ENCODE measurements around the gene PSMD8.
"Not testable (repeated sequence)": the region's sequence is repeated elsewhere in the genome, so short reads cannot be mapped to it uniquely, and the experiment has no call there.

Gene PSMD8

DNA sequence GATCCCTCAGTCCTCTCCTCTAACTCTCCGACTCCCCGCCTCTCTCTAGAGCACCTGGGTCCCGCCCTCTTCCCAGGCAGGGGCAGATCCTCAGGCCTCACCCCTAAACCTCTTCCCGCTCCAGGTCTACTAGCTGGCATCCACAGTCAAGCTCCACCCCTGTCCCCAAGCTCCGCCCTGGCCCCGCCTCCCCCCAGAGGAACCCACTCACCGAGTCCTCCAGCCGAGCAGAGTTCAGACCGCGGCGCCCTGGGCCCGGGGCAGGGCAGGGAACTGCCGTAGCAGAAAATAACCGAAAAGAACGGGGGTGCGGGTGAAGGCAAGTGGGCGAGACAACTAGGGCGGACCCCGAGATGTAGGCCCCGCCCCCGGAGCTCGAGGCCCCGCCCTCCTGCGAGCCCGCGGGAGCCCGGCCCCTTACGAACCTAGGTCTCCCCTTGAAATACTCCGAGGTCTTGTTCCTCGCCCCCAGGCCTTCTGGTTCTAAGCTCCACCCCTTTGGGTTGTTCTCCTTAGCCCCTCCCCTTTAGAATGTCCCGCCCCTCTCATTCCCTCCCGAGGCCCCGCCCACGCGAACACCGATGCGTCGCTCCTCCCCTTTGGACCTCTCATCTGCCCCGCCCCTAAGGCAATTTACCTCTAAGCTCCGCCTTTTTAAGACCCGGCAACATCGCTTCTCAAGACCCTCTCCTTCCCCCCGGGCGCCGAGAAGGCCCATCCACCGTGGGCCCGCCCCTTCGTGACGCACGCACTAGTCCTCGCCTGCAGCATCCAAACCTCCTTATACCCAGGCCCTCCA is 13.4 kb downstream of the PSMD8 start, which contains the start of gene GGN:
TSS of gene GGN (minus strand) at position 485 of the 799 bp plus-strand sequence. CDS start 773 bp downstream, outside the sequence.
- peak; percentile 94 for DNase-seq

DNA sequence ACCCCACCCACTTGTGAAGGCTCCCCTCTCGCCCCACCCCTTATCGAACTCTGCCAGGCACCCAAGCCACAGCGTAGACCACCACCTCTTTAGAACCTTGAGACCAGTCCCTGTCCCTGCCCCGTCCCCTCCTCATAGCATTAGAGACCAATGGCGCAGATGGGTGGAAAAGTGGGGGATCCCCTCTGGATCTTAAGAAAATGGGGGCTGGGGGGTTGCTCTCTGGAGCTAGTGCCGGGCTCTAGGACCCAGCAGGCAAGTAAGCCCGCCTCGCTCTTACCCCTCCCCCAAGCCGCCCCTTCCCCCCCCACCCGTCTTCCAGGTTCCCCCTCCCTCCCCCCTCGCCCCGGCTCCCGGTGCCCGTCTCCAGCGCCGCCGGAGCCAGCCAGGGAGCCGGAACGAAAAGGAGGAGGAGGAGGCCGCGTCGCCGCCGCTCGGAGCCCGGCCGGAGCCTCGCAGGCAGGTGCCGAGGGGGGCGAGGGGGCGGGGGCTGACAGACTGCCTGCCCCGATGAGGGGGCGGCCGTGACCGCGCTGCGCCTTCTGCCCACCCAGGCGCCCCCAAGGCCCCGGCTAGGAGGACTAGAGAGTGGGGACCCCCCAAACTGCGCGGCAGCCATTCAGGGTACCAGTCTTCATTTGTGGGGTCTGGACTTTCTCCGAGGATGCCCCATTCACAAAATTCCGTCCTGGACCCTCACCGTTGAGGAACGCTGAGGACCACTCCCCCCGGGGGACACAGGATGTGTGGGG is 14.2 kb downstream of the PSMD8 start, which contains the start of gene SPRED3:
TSS of gene SPRED3 (plus strand) at position 349 of the 752 bp plus-strand sequence. CDS start 1,606 bp downstream, outside the sequence.
- DNase-seq = peak; percentile 52

DNA sequence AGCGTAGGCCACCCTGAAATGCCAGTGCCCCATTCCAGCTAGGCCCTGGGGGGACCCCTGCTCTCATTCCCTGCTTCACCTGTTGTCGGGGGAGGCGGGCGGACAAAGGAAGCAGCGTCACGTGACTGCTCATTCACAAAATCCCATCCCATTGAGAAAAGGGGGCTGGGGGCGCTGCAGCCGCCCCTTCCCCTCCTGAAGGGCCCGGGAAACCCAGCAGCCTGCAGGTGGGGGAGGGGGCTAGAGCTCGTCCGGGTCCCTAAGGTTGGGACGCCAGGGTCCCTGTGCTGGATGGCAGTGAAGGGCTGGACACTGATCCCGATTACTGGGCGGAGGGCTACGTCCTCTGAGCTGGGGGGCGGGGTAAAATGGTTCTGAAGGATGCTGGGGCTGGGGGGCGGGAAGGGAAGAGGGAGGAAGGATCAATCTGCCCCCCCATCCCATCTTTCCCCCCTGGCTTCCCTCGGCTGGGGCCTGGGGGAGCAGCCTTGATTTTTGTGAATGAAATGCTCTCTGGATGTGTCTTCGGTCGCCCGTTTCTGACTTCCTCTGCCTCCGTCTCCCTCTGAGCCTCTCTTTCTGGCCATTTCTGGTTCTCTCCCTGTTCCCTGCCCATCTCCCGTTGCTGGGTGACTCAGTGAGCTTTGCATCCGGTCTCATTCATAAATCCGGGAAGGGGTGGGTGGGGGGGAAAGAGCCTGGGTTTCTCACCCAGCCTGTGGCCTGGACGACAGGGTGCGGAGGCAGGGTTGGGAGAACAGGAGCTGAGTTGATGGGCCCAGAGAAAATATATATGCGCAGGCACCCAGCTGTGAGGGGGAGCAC is 14.9 kb downstream of the PSMD8 start:
- peak; percentile 22 for DNase-seq

DNA sequence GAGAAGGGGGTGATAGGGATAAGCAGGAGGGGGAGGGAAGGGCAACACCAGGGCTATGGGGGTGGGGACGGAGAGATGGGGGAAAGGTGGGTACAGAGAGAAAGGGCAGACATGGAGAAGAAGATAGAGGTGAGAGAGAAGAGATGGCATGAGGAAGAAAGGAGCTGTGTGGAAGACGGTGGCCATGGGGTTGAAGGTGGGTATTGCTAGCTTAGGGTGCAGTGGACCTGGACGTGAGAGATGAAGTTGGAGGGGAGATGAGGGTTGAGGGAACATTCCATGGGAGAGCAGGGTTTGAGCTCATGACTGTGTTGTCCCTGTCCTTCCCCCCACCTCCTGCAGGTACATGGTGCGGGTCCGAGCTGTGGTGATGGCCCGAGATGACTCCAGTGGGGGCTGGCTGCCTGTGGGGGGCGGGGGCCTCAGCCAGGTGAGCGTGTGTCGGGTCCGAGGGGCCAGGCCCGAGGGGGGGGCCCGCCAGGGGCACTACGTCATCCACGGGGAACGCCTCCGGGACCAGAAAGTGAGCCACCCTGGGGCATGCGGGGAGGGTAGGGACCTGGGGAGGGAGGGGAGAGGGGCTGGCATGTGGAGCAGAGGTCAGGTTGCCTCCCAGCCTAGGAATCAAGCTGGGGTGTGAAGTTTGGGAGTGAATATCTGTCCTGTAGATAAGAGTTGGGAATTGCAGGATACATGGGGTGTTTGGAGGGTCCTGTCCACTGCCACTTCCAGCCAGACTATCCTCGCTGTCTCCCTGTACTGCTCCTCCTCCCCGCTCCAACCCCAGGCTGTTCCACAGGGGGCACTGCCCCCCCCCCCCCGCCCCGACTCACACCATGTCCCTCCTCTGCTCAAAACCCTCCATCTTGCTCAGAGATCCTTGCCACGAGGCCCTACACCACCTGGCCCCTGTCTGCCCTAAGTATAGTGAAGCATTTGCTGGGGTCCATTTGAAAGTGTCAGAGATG is 15.9 kb downstream of the PSMD8 start:
- DNase-seq = no peak

DNA sequence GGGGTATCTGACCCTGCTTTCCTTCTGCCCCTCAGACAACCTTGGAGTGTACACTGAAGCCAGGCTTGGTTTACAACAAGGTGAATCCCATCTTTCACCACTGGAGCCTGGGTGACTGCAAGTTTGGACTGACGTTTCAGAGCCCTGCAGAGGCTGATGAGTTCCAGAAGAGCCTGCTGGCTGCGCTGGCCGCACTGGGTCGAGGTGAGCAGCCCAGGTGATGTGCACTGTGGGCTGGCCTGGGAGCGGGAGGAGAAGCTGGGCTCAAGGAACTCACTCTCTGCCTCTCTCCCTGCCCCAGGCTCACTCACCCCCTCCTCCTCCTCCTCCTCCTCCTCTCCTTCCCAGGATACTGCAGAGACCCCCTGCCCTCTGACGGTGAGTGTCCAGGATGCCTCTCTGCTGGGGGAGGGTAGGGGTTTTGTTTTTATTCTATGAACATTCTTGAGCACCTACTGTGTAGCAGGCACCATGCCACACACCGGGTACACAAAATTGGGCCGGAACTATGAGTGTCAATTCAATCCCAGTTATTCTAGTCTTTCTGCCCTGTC is 17.6 kb downstream of the PSMD8 start:
- DNase-seq = no peak

DNA sequence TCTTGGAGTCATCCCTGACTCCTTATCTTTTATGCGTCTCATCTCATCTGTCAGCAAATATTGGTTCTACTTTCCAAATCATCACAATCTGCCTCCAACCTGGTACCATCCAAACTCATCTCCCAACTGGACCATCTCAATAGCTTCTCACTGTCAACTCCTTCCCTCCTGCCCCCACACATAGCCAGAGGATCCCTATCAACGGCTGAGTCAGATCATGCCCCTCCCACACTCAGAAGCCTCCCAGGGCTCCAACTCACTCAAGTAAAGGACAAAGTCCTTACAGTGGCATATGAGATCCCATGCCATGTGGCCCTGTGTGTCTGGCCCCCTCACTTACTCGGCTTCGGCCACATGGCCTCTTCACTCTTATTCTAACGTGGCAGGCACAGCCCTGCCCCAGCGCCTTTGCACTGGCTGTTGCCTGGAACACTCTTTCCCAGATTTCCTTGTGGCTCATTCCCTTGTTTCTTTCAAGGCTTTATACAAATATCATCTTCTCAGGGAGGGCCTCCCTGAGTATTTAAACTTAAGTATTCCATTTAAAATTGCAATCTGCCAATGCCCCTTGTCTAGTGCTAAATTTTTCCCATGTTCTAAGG is 18.4 kb downstream of the PSMD8 start:
- no peak for DNase-seq

DNA sequence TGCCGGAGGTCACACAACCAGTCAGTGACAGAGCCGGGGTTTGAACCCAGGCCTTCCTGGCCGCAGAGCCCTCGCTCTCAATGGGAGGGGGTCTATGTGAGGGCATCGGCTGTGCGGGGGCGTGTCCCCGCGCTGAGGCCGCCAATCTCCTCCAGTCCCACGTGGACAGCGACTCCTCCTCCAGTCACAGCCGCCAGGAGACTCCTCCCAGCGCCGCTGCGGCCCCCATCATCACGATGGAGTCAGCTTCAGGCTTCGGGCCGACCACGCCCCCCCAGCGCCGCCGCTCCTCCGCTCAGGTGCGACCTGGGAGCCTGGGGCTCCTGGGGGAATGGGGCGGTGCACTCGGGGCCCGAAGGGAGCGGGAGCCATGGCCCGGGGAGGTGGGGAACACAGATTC is 20.1 kb downstream of the PSMD8 start:
- DNase-seq = no peak

DNA sequence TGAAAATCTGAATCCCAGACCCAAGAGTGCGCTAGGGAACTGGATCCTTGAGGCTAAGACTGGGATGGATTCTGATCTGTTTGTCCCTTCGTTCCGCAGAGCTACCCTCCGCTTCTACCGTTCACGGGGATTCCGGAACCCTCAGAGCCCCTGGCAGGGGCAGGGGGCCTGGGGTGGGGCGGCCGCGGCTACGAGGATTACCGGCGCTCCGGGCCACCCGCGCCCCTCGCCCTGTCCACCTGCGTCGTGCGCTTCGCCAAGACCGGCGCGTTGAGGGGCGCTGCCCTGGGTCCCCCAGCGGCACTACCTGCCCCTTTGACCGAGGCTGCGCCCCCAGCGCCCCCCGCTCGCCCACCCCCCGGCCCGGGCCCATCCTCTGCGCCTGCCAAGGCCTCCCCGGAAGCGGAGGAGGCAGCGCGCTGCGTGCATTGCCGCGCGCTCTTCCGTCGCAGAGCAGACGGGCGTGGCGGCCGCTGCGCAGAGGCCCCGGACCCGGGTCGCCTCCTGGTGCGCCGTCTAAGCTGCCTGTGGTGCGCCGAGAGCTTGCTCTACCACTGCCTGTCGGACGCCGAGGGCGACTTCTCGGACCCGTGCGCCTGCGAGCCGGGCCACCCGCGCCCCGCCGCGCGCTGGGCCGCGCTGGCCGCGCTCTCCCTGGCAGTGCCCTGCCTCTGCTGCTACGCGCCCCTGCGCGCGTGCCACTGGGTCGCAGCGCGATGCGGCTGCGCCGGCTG is 21.2 kb downstream of the PSMD8 start:
- no peak for DNase-seq

DNA sequence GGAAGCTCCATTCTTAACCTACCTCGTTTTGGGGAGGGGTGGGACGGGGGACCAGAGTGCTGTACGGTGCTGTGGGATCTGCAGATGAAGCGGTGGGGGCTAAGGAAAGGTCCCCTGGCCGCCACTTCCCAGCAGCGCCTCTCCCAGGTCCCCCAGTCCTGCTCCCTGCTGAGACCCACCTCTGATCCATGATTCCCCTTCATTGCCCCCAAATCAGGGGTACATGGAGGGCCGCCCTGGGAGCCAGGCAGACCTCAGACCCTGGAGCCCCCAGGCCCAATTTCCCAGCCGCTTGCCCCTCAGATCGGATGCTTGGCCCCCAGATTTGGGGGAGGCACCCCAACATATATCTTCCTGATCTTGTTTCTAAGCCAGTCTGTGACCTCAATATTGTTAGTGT is 24.7 kb downstream of the PSMD8 start:
- DNase-seq = no peak

DNA sequence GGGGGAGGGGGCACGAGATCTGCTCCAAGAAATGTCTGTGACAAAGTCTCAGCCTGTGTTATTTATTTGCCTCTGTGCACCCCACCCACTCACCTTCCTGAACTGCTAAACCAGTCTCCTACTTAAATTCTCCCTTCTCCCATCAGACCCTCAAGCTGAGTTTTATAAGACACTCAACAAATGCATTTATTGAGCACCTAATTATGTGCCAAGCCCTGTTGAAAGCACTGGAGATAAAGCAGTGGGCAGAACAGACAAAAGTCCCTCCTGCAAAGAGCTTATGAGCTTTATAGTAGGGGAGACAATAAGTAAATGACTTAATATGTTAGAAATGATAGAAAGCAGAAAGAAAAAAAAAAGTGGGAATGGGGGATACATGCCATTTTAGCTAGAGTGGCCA is 25.2 kb downstream of the PSMD8 start:
- DNase-seq = no peak

DNA sequence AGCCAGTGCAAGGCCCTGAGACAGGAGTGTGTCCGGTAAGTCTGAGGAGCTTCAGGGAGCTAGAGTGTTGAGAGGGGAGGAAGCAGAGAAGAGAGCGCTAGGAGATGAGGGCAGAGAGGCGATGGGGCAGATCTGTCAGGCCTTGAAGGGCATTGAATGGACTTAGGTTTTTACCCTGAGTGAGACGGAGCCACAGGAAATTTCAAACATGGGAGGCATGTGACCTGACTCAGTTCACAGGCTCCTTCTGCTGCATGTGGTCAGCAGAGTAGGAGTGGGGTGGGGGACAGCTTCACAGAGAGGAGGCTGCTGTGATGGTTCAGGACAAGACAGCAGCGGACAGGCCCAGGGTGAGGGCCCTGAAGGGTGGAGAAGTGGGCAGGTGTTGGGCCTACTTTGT is 26.0 kb downstream of the PSMD8 start:
- DNase-seq = no peak

DNA sequence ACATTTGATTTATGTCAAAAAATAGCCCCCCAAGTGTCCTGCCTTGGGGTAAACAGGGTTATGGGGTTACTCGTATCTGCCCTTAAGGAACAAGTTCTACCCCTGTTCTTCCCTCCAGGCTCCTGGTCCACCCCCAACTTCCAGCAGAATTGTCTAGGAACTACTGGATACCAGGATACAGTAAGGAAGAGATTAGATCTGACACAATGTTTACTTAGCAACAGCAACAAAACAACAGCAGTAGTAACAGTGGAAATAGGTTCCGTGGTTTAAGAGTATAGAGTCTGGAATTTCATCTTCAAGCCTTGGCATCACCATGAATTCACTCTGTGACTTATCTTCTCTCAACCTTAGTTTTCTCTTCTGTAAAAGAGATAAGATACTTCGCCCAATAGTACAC is 26.8 kb downstream of the PSMD8 start:
- DNase-seq = no peak

DNA sequence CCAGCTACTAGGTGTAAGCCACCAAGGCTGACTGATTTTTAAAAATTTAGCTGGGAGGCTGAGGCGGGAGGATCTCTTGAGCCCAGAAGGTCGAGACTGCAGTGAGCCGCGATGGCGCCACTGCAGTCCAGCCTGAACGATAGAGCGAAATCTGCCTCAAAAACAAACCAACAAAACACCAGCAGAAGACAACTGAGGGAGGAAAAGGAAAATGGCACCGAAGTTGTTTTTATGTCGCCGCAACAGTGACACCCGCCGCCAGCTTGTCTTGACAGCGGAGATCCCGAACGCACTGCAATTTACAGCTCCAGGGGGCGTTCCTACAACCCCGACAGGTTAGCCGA is 28.2 kb downstream of the PSMD8 start:
- no peak for DNase-seq

DNA sequence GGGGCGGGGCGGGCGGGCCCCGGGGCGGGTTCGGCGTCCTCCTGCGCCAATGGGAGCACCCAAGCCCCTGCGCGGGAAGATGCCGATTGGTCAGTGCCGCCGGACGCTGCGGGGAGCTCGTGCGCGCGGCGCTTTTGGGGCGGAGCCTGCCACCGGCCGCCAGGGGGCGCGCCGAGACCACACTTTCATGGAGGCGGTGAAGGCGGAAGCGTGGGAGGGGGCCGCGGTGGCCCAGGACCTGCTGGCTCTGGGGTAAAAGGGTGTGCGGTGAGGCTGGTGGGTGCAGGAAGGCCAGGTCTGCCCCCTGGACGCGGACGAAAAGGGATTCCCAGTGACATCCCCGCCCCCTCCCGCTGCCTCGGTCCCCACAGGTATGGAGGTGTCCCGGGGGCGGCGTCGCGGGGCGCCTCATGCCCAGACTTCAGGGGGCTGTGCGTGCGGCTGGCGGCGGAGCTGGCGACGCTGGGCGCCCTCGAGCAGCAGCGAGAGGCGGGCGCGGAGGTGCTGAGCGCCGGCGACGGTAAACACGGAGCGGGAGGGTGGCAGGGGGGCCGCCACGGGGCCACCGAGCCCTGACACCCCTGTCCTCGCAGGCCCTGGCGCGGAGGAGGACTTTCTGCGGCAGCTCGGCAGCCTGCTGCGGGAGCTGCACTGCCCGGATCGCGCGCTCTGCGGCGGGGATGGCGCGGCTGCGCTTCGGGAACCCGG is 28.8 kb downstream of the PSMD8 start, which contains the start of gene FAM98C:
TSS of gene FAM98C (plus strand) at position 127 of the 708 bp plus-strand sequence. CDS start at position 188, 61 bp downstream.
- peak; percentile 93 for DNase-seq

DNA sequence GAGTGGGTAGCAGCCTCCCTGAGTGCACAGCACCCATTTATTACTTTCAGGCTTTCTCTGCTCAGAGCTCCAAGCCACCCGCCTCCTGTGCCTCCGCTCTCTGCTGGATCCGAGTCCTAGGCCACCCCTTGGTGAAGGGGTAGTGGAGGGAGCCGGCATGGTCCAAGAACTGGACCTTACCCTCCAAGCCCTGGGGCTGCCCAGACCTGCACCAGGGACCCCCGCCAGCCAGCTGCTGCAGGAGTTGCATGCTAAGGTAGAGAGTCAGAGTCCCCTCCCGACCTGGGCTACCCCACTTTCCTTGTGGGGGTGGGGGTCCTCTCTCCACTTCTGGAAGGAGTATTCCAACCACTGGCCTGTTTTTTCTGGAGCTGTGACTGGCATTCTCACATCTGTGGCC is 30.5 kb downstream of the PSMD8 start:
- DNase-seq = no peak

DNA sequence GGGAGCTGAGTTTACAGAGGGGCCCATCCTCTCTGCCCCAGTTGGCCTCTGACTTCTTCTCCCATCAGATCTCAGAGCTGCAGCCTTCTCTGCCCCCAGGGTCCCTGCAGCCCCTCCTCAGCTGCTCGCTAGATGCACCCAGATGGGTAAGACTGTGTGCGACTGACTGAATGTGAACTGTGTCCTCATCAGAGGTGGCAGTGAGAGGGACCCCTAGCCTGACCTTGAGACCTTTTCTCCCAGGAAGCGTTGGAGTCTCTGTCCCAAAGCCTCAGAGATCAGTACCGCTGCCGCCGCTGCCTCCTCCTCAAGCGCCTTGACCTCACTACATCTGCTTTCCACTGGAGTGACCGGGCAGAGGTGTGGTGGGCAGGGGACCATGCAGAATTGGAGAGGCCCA is 30.9 kb downstream of the PSMD8 start:
- DNase-seq = no peak

DNA sequence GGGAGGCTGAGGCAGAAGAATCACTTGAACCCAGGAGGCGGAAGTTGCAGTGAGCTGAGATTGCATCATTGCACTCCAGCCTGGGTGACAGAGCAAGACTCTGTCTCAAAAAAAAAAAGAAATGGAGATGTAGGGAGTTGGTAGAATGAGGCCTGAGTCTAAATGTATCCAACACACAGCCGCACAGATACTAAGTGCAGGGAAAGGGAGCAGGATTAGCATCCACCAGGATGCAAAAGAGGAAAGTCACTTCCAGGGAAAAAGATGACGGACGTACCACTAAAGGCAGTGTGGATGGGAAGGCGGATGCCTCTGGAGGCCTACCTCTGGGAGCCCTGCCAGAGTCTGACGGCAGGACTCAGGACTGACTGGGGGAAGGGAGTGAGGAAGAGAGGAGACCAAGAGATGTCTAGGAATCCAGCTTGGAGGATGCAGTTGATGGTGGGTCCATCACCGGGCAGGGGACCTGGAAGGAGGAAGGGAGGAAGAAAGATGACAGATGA is 35.3 kb downstream of the PSMD8 start:
- no peak for DNase-seq

DNA sequence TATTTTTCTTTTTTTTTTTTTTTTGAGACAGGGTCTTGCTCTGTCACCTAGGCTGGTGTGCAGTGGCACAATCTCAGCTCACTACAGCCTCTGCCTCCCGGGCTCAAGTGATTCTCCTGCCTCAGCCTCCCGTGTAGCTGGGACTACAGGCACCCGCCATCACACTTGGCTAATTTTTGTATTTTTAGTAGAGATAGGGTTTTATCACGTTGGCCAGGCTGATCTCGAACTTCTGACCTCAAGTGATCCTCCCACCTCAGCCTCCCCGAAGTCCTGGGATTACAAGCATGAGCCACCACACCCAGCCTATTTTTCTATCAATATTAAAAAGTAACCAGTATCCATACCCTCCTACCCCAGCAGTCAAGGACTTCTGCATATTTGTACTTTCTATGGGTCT is 36.0 kb downstream of the PSMD8 start:
- not testable (repeated sequence) for DNase-seq

DNA sequence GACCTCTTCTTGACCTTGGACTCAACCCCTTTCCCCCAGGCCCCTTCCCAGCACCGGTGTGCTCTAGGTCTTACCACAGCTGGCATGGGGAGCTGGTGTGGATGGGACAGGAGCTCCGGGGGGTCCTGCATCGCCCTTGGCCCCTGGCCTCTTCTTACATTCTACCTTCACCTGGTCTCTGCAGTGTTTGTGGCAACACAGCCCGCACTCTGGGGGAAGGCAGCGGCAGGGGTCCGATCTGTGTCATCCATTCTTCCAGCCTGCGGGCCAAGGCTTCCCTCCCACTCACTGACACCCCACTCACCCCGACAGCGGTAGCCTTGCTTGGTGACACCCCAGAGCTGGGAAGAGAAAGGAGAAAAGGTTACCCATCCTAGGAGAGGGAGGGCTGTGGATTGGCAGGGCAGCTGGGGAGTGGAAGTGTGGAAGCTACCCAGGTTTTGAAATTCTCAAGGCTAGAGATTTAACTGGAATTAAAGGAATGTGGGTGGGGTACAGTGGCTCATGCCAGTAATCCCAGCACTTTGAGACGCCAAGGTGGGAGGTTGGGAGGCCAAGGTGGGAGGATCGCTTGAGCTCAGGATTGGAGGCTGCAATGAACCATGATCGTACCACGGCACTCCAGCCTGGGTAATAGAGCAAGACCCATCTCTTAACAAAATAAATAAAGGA is 36.8 kb downstream of the PSMD8 start:
- no peak for DNase-seq
